DMS 273 (cell line): ENCODE data around the gene TTLL13.

Source experiments
- DNase-seq: peaks from one replicate; lab custom pipeline; 2025; ENCODE audit not compliant: unreplicated experiment; lab: John Stamatoyannopoulos, UW

The TTLL13 gene

DNA sequence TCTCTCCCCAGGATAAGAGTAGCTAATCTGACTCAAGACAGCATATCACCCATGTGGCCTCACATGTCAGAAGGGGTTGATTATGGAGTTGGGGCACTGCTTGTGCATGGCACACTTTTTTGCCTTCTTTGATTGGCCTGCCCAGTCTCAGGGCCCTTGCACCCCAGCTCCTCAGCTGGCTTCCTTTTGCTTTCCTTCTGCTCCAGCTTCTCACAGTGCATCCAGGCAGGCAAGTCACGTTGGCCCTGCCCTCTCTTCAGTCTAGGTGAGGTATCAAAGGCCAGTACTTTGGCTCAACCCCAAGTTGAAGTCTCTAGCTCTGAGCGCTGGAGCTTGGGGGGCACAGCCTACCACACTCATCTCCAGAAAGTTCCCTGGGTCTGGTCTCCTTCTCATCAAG, 58.3 kb downstream of the TTLL13 start:
- DNase-seq = no peak

DNA sequence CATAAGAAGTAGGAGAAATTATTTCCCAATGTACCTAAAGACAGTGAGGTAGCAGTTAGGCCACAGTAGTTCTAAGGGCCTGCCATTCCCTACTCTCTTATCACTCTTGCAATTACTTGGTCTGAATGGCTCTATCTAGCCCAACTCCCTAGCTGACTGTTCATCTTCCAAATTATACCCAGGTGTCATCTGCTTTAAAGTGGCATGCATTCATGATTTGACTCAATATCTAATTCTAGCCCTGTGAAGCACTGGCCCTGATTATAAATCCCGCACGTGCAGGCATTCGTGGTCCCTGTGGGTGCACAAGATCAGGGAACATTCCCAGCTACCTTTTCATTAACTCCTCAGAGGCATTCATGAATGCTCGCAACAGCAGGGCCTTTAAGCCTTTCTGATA, 59.7 kb downstream of the TTLL13 start:
- no peak for DNase-seq
